Stimulated activated CD8-positive, alpha-beta memory T cell treated with anti-CD3 and anti-CD28 coated beads, Interleukin-2, amount 100 ng/mL, for 1 hour (primary cell): ENCODE measurements around the gene TMEM167B.
A peak's percentile ranks its signal among the peaks of the same experiment; 100 is the strongest.
"Not testable (repeated sequence)": the region's sequence is repeated elsewhere in the genome, so short reads cannot be mapped to it uniquely, and the experiment has no call there.

Source experiments
- DNase-seq, 2 donors: peaks; one replicate each; pipeline ENCODE4 v3.0.0-alpha.2; 2020; ENCODE audit warnings: low read depth in 2 of 2

TMEM167B gene

DNA sequence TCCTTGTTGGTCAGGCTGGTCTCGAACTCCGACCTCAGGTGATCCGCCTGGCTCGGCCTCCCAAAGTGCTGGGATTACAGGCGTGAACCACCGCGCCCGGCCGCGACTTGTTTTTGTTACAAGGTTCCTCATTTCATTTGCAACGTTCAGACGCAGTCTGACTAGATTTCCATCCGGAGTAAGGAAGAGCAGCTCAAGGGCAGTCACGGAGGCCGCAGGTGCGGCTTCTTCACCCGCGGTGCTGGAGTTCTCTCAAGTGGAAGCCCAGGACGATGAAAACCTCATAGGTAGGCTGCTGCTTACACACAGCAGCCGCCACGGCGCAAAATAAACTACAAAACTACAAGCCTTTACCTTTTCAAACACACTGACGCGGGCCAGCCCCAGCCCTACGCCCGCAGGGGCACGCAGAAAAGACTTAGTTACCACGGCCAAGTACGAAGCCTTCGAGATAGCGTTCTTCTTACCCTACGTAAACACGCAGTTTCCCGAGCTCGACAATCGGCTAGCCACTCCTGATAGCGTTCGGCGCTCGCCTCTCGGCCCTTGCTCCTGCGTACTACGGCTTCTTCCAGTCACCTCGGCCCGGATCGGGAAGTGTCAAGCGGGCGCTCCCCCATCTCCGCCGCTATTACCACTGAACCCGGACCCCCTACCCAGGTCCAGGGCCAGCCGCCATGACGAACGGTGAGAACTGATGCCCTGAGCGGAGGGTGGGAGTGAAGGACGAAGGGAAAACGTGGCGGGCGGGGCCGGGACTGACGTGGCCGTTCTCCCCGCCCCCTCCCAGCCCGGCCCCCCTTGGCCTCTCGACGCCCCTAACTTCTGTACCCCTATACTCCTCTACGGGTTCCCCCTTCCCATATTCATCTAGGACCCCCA, at the start of gene TMEM167B:
Gene TMEM167B (plus strand): TSS at position 569 of the 882 bp plus-strand sequence. CDS start 109 bp downstream, at position 678.
- DNase-seq: peak; percentile 65 to 75

- DNase-seq: peak in 1 of 2 donors; percentile 7
These were observed 49.5 kb upstream of the TMEM167B start for GRCh38 chr1:109040989-109041620.

- DNase-seq: peak; percentile 89 to 92
These were observed 48.7 kb upstream of the TMEM167B start, which contains the start of gene WDR47 for GRCh38 chr1:109041621-109042468. Gene WDR47 (minus strand): TSS chr1:109042102. CDS start chr1:109023512, 18,590 bp downstream.

DNA sequence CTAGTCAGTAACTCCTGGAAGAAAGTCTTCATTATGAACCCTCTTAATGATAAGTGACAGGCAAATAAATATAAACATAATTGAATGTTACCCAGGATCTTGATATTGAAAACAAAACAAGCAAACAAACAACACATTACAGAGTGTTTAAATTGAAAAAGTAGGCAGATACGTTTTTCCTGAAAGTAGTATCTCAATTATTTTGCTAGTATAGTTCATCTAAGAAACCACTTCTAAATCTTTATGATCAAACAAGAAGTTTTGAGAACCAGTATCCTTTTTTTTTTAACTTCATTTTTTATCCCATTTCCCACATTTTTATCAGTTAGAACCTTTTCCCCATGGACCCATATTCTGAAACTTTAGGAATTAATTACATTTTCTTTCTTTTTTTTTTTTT, 45.0 kb upstream of the TMEM167B start:
- no peak for DNase-seq

- no peak for DNase-seq
These were observed 43.9 kb upstream of the TMEM167B start for GRCh38 chr1:109046671-109047070.

DNA sequence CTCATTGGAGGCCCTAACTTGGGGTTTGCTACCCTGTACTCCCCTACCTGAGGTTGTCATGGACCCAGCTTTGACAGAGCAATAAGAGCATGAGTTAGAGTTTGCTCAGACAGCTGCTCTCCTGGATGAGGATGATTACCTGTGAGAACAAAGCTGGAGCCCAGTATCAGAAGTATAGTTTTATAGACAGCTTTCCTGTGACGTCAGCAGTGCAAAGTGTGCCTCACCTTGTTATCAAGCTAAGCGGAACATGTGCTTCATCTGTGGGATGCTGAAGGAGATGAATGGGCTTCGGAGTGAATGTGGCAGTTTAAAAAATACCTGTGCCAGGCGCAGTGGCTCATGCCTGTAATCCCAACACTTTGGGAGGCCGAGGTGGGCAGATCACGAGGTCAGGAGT, 43.2 kb upstream of the TMEM167B start:
- no peak for DNase-seq

GRCh38 chr1:109048335-109048734, 42.2 kb upstream of the TMEM167B start:
- no peak for DNase-seq

- DNase-seq: no peak
These were observed 40.2 kb upstream of the TMEM167B start for GRCh38 chr1:109050228-109050995.

DNA sequence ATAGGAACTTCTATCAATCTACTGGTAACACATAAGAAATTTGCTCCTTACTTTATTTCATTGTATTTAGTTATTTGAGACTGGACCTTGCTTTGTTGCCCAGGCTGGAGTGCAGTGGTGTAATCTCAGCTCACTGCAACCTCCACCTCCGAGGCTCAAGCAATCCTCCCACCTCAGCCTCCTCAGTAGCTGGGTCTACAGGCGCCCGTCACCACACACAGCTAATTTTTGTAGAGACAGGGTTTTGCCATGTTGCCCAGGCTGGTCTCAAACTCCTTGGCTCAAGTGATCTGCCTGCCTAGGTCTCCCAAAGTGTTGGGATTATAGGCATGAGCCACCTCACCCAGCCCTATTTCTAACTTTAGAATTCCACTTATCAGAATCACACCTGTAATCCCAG, 38.4 kb upstream of the TMEM167B start:
- not testable (repeated sequence) for DNase-seq

DNA sequence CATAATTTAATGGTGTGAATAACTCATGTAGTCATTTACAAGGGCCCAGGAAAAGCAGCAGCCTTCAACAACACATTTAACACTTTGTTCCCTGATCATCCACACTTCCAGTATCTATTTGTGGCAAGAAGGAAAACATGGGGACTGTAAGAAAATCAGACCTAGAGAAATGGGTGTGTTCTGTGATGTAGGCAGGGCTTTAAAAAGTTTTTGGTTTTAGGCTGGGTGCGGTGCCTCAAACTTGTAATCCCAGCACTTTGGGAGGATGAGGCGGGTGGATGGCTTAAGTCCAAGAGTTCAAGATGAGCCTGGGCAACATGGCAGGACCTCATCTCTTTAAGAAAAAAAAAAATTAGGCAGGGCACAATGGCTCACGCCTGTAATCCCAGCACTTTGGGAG, 34.5 kb upstream of the TMEM167B start:
- no peak for DNase-seq

DNA sequence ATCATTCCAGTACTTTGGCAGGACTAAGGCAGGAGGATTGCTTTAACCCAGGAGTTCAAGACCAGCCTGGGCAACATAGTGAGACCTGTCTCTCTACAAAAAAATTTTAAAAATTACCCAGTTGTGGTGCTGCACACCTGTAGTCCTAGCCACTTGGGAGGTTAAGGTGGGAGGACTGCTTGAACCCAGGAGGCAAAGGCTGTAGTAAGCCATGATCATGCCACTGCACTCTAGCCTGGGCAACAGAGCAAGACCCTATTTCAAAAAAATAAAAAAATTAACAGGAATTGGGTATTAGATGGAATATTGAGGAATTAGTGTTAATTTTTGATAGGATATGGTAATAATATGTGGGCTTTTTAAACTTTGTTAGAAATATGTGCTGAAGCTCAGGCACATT, 31.5 kb upstream of the TMEM167B start:
- no peak for DNase-seq

DNA sequence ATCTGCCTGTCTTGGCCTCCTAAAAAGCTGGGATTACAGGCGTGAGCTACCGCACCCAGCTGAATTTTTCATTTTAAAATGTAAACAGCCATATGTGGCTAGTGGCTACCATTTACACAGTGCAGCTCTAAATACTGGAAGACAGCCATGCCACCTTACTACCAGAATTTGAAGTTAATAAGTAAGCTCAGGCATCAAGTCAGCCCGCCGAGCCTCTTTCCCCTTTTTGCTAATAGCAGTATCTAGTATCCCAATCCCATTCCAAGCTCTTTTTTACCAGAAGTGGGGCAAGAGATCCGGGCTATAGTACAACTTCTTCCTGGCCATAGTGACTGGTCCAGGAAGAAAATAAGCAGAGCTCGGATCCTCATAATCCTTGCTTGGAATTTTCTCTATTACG, 29.9 kb upstream of the TMEM167B start:
- DNase-seq: no peak

- no peak for DNase-seq
These were observed 29.4 kb upstream of the TMEM167B start for GRCh38 chr1:109061183-109061582.

DNA sequence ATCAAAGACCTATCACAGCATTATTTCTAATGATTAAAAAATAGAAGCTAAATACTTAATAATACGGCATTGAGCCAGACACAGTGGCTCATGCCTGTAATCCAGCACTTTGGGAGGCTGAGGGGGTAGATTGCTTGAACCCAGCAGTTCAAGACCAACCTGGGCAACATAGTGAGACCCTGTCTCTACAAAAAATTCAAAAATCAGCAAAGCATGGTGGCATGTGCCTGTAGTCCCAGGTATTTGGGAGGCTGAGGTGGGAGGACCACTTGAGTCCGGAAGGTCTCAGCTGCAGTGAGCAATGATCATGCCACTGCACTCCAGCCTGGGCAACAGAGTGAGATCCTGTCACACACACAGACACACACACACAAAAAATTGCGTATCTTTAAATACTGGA, 25.4 kb upstream of the TMEM167B start:
- no peak for DNase-seq

DNA sequence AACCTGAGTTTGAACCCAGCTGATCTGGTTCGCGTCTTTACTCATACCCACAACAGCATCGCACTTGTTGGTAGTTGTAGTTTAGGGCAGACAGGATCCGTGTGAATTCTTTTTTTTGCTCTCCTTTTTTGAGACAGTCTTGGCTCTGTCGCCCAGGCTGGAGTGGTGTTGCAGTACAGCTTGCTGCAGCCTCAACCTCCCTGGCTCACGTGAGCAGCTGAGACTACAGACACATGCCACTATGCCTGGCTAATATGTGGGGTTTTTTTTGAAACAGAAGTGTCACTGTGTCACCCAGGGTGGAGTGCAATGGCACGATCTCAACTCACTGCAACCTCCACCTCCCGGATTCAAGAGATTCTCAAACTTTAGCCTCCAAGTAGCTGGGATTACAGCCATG, 22.7 kb upstream of the TMEM167B start:
- no peak for DNase-seq

DNA sequence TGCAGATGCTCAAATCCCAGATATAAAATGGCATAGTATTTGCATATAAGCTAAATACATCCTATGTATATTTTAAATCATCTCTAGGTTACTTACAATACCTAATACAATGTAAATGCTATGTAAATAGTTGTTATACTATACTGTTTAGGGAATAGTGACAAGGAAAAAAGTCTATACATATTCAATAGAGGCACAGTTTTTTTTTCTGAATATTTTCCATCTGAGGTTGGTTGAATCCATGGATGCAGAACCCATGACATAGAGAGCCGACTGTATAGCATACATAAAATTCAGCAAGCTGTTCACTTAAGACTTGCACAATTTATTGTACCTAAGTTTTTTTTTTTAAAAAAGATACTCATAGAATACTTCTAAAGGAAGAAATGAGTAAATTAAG, 21.3 kb upstream of the TMEM167B start:
- DNase-seq: no peak

- DNase-seq: peak; percentile 75 to 77
These were observed 14.8 kb upstream of the TMEM167B start, which contains the start of gene TAF13 for GRCh38 chr1:109075531-109076490. Gene TAF13 (minus strand): TSS chr1:109076003. CDS start chr1:109075947, 56 bp downstream.

GRCh38 chr1:109078317-109078716, 12.2 kb upstream of the TMEM167B start:
- no peak for DNase-seq

DNA sequence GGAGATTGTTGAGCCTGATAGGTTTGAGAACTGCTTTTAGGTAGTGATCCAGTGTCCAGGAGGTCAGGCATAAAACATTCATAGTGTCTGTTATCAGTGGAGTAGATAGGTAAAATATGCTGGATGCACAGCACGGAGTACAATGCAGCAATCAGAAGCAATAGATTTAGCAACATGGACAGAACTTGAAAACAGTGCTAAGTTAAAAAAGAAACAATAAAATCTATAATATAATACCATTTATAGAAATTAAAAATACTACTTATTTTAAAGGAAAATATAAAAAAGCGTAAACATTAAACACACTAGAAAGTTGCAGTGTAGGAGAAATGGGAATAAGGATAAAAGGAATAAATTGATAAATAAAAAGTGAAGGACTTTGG, 11.3 kb upstream of the TMEM167B start:
- no peak for DNase-seq
